Neural progenitor cell (in vitro differentiated cells): Measurements from ENCODE around the gene SERPINH1.

Experiments used
- EZH2 ChIP-seq: fragments of 200-600 bp; sonication (generic); IDR thresholded peaks from 2 replicates; pipeline ENCODE4 v1.6.1; 2017; ENCODE audit warnings: antibody characterized with exemption, mild to moderate bottlenecking, moderate library complexity
- TF ChIP-seq, protein P1 (sequence below): fragments of 200-600 bp; sonication (generic); IDR thresholded peaks from 2 replicates; pipeline ENCODE4 v1.5.1; 2017; ENCODE audit warnings: antibody characterized with exemption, mild to moderate bottlenecking

DNA sequence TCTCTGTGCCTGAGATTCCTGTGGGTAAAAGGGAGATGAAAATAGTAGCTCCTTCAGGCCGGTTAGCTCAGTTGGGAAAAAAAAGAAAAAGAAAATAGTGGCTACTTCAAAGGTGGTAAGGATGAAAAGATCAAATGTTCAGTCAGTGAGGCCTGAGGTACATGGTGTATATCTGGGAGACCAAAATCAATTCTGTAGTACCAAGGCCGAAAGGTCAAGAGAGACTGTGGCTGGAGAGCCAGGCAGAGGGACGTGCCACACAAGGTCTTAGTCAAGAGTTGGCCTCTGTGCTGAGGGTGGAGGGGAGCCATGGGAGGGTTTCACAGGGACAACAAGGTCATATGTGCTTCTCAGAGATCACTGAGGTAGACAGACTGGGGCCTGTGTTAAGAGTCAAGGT is 31.5 kb upstream of the SERPINH1 start:
- TF ChIP-seq, protein P1, sequence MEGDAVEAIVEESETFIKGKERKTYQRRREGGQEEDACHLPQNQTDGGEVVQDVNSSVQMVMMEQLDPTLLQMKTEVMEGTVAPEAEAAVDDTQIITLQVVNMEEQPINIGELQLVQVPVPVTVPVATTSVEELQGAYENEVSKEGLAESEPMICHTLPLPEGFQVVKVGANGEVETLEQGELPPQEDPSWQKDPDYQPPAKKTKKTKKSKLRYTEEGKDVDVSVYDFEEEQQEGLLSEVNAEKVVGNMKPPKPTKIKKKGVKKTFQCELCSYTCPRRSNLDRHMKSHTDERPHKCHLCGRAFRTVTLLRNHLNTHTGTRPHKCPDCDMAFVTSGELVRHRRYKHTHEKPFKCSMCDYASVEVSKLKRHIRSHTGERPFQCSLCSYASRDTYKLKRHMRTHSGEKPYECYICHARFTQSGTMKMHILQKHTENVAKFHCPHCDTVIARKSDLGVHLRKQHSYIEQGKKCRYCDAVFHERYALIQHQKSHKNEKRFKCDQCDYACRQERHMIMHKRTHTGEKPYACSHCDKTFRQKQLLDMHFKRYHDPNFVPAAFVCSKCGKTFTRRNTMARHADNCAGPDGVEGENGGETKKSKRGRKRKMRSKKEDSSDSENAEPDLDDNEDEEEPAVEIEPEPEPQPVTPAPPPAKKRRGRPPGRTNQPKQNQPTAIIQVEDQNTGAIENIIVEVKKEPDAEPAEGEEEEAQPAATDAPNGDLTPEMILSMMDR = no peak
- TF ChIP-seq EZH2 = no peak
